GM18508 (cell line): ENCODE data around the gene BNIP1.
"Not testable (repeated sequence)": the region's sequence is repeated elsewhere in the genome, so short reads cannot be mapped to it uniquely, and the experiment has no call there.

Experiments used
- ATAC-seq: cut with Tn5 transposase; IDR thresholded peaks from one replicate; pipeline ENCODE4 v1.9.1; 2021; ENCODE audit warnings: moderate number of reproducible peaks; ENCODE audit not compliant: insufficient read depth, unreplicated experiment

BNIP1 gene

DNA sequence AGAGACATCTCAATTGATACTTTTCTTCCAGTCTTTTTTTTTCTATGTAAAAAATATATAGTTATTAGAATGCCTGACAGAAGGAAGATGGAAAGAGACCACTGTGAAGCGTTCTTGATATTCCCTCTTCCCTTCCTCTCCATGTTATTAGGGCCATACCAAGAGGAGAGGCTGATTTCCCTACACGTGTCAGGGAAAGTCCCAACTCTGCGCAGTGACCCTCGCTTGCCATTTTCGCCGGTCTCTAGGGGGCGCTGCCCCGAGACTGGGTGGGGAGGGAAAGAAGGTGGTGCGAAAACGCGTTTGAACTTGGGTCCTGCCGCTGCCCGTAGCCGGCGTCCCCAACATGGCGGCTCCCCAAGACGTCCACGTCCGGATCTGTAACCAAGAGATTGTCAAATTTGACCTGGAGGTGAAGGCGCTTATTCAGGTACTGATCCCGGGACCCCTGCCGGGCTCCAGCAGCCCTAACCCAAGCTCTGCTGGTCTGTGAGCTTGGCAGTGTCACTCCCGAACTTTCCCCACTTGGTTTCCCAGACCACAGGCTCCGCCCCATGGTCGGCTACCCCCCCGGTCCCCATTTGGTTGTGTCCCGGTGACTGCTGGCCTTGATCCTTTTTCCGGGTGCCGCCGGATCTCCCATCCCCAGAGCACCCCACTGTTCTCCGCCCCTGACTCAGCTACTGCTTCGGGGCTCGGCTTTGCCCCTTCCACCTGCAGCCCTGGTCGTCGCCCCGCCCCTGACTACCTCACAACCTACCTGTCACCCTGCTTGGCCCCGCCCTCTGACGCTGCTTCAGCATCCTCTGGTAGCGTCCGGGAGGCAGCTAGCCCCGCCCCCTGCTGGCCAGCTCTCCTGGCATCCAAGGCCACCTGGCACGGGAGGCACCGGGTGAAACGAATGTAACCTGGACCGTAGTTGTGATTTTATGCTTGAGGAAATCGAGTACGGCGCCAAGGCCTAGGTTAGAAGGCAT is at the start of gene BNIP1:
TSS of gene BNIP1 (plus strand) at position 332 of the 977 bp plus-strand sequence. CDS start at position 347, 15 bp downstream.
- peak; percentile 73 for ATAC-seq

- ATAC-seq, result no peak
Measured at GRCh38 chr5:173098787-173099186, 45.5 kb upstream of the BNIP1 start.

DNA sequence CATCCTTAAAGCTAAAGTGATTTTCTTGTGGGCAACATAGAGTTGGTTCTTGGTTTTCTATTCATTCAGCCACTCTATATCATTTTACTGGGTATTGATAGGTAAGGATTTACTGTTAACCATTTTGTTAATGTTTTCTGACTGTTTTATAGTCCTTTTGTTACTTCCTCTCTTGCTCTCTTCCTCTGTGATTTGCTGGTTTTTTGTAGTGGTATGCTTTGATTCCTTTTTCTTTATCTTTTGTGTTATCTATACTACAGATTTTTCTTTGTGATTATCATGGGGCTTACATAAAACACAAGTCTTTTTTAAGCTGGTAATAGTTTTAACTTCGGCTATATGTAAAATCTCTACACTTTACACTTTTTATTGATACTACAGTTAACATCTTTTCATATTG is 44.9 kb upstream of the BNIP1 start:
- ATAC-seq, result no peak

GRCh38 chr5:173101245-173101644 is 43.1 kb upstream of the BNIP1 start:
- ATAC-seq, result no peak

- ATAC-seq, result no peak
Measured at GRCh38 chr5:173103411-173103810, 40.9 kb upstream of the BNIP1 start.

GRCh38 chr5:173108914-173109313 is 35.4 kb upstream of the BNIP1 start:
- no peak for ATAC-seq

- no peak for ATAC-seq
Measured at GRCh38 chr5:173114536-173114935, 29.8 kb upstream of the BNIP1 start.

DNA sequence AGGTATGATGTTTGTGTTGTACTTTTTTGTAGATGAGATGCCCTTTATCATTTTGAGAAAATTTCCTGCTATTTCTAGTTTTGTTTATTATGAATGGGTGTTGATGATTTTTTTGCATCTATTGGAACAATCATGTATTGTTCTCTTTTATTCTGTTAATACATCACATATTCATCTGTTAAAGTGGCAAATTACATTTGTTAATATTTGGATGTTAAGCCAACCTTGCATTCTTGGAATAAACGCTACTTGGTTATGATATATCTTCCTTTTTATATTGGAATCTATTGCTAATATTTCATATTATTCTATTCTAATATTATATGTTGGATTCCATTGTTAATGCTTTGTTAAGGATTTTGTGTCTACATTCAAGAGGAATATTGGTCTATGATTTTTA is 24.6 kb upstream of the BNIP1 start:
- ATAC-seq, result no peak

DNA sequence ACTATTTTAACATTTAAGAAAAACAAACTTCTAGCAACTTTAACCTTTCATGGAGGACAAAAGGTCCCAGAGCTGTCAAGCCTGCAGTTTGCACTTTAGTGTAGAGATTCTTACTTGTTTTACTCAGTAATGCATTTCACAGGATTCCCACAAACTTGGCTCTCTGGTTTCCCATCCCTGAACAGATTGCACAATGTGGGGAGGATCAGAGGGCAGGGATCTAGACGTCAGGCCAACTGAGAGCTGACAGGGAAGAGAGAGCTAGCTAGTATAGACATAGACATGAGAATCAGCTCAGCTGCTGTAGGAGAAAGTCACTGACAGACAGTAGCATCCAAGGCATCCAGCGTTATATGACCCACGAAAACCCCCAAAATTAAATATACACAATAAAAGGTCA is 20.9 kb upstream of the BNIP1 start:
- no peak for ATAC-seq

DNA sequence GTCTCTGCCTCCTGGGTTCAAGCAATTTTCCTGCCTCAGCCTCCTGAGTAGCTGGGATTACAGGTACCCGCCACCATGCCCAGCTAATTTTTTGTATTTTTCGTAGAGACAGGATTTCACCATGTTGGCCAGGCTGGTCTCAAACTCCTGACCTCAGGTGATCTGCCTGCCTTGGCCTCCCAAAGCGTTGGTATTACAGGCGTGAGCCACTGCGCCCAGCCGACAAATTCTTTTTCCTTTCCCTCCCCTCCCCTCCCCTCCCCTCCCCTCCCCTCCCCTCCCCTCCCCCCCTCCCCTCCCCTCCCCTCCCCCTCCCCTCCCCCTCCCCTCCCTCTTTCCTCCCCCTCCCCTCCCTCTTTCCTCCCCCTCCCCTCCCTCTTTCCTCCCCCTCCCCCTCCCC is 12.2 kb upstream of the BNIP1 start:
- ATAC-seq, result not testable (repeated sequence)

DNA sequence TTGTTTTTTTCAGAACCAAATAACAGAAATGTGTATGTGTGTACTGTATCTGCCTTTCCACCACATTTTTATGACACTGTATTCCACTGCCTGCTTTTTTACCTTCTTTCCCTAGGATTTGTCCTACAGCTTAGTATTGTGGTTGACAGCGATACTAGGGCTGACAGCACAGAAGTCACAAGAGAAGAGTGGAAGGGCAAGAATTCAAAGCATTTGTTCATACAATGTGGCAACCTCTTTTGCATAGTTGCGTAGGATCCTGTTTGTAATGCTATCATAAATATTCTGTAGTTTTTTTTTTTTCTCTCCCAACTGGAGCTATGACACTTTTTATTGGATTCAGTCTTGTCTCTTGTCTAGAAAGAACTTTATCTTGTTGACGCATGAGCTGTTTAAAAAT is 5.6 kb upstream of the BNIP1 start:
- no peak for ATAC-seq

DNA sequence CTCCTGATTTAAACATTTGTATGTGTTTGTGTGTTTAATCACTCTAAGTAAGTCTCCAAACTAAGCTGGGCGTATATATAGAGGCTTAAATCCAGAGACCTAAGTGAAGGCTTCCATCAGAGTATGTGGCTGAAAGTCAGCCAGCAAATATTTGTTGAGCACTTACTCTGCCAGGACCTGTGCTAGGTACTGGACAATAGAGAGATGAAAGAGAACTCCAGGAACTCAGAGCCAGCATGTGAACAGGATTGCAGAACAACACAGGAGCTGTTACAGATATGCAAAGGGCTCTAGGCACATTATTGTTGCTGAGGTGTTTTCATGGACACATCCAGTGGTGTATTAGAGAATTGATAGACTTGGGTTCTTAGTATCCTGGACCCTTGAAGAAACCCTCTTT is 4.7 kb upstream of the BNIP1 start:
- ATAC-seq, result no peak

DNA sequence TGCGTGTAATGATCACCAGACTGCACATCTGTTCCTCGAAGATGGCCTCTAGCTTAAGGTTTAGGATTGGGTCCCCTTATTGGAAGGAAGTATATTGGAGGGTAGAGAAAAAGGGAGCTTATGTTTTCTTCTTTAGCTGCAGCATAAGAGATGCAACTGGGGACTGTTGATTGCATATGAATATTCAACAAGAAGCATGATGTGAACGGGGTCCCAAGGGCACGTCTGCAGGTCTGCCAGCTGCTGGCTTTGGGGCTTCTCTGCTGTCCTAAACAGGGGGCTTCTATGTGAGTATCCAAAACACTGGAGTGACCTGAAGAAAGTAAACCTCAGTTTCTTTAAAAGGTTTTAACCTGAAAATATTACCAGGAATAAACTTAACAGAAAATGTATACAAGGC is 3.6 kb upstream of the BNIP1 start:
- no peak for ATAC-seq

- no peak for ATAC-seq
Measured at GRCh38 chr5:173143567-173143966, 764 bp upstream of the BNIP1 start.

DNA sequence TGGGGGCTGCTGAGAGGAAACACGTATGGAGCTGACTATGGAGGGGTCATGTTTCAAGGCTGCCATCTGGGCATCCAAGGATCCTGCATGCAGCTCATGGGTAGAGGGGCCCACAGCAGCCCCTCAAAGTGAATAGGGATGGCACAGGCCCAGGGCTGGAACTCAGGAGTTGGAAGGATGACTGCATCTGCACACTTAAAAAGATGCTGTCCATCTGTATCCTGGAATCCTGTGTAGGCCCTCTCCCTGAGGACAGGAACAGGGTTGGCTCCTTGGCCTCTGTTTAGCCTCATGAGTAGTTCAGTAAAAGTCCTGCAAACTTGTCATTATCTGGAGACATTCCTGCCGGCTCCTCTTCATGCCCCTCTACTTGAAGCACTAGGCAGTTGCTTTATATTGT is 4.0 kb downstream of the BNIP1 start:
- ATAC-seq, result no peak

DNA sequence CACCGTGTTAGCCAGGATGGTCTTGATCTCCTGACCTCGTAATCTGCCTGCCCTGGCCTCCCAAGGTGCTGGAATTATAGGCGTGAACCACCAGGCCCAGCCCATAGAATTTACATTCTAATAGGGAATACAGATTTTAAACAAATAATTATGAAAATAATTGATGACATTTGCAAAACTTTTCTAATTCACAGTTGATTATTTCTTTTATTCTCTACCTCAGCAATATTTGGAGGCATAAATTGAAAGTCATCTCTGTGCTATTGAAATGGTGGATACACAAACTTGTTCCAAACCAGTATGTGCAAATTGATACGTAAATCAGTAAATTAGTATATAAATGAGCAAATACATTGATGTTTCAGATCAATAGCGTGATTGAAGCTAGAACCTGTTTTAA is 8.2 kb downstream of the BNIP1 start:
- ATAC-seq, result no peak

GRCh38 chr5:173153842-173154241 is 9.5 kb downstream of the BNIP1 start:
- no peak for ATAC-seq

- not testable (repeated sequence) for ATAC-seq
Measured at GRCh38 chr5:173154619-173155018, 10.3 kb downstream of the BNIP1 start.

GRCh38 chr5:173155912-173156311 is 11.6 kb downstream of the BNIP1 start:
- ATAC-seq, result no peak

GRCh38 chr5:173158366-173158765 is 14.0 kb downstream of the BNIP1 start:
- no peak for ATAC-seq

GRCh38 chr5:173159256-173159655 is 14.9 kb downstream of the BNIP1 start:
- ATAC-seq, result no peak

DNA sequence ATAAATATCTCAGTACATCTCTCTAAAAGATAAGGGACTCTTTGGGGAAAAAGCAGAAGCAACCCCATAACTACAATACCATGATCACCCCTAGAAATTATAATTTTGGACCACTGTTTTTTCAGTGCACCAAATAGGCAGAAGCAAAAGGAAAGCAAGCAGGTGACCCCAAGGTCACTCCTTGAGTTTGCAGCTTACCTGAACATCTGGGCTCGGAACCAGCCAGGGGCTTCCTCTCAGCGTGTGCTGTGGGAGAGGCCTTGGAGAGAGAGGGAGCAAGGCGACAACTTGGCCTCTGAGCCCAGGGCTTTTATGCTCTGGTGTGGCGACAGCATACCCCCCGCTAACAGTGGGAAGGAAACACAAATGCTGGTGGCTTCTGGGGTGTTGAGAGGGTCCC is 16.8 kb downstream of the BNIP1 start:
- no peak for ATAC-seq
